HepG2 (cell line): Measurements from ENCODE around the gene GRIN3B. TPM values are rescaled to one million over a fixed set of nuclear protein-coding genes. Genes with fewer than 3 reads are reported as not detected.

Experiments
- ATF7 ChIP-seq, 2 experiments: fragments of 450-650 bp in 1 of 2; sonication (generic) in 1 of 2; formaldehyde crosslinking in 1 of 2; IDR thresholded peaks; 2 replicates each; pipeline versions ENCODE4 v1.4.0 to v1.6.1; 2016 to 2020; ENCODE audit warnings: antibody characterized with exemption in 1 of 2, mild to moderate bottlenecking in 1 of 2, missing genetic modification reagents in 1 of 2
- CHD4 ChIP-seq: fragments of 200-600 bp; sonication (generic); IDR thresholded peaks from 2 replicates; pipeline ENCODE4 v1.7.0; 2017; ENCODE audit warnings: mild to moderate bottlenecking, low read length, borderline replicate concordance
- ESRRA ChIP-seq: sonication (generic); formaldehyde crosslinking; IDR thresholded peaks from 2 replicates; pipeline ENCODE4 v1.5.1; 2020; ENCODE audit warnings: mild to moderate bottlenecking, low read depth, missing genetic modification reagents
- HMGXB4 ChIP-seq, 2 experiments: sonication (generic) in 1 of 2; formaldehyde crosslinking in 1 of 2; IDR thresholded peaks; 2 replicates each; pipeline versions ENCODE4 v1.4.0 to v1.6.1; 2018 to 2020; ENCODE audit warnings: missing genetic modification reagents in 2 of 2, borderline replicate concordance in 1 of 2, low read depth in 1 of 2, mild to moderate bottlenecking in 1 of 2, missing biosample characterization in 1 of 2
- HNRNPH1 ChIP-seq: fragments of 200-400 bp; formaldehyde crosslinking; optimal IDR thresholded peaks from 2 replicates; pipeline ENCODE3; 2017; ENCODE audit warnings: mild to moderate bottlenecking, low read depth, low read length
- SRSF1 ChIP-seq: fragments of 200-400 bp; formaldehyde crosslinking; optimal IDR thresholded peaks from 2 replicates; pipeline ENCODE3; 2017; ENCODE audit warnings: mild to moderate bottlenecking, low read depth, low read length, moderate library complexity
- XRCC5 ChIP-seq: fragments of 200-400 bp; formaldehyde crosslinking; optimal IDR thresholded peaks from 2 replicates; pipeline ENCODE3; 2017; ENCODE audit warnings: mild to moderate bottlenecking, low read length
- ZBTB34 ChIP-seq: sonication (generic); formaldehyde crosslinking; IDR thresholded peaks from 2 replicates; pipeline ENCODE4 v1.8.0; 2022; ENCODE audit warnings: mild to moderate bottlenecking, missing genetic modification reagents
- ZBTB4 ChIP-seq: sonication (generic); formaldehyde crosslinking; IDR thresholded peaks from 2 replicates; pipeline ENCODE4 v1.4.0; 2020; ENCODE audit warnings: missing genetic modification reagents, mild to moderate bottlenecking, borderline replicate concordance
- ZNF235 ChIP-seq: sonication (generic); formaldehyde crosslinking; IDR thresholded peaks from 2 replicates; pipeline ENCODE4 v1.8.1; 2023; ENCODE audit warnings: mild to moderate bottlenecking, missing genetic modification reagents, borderline replicate concordance
- ZNF317 ChIP-seq: sonication (generic); formaldehyde crosslinking; IDR thresholded peaks from 2 replicates; pipeline ENCODE4 v1.5.0; 2020; ENCODE audit warnings: mild to moderate bottlenecking, missing genetic modification reagents
- ZNF350 ChIP-seq: sonication (generic); formaldehyde crosslinking; IDR thresholded peaks from 2 replicates; pipeline ENCODE4 v1.4.0; 2020; ENCODE audit warnings: mild to moderate bottlenecking, low read depth, missing genetic modification reagents, borderline replicate concordance
- ZNF441 ChIP-seq: sonication (generic); formaldehyde crosslinking; IDR thresholded peaks from 2 replicates; pipeline ENCODE4 v1.7.0; 2021; ENCODE audit warnings: missing genetic modification reagents, borderline replicate concordance
- ZNF567 ChIP-seq: sonication (generic); formaldehyde crosslinking; IDR thresholded peaks from 2 replicates; pipeline ENCODE4 v1.8.1; 2023; ENCODE audit warnings: mild to moderate bottlenecking, missing genetic modification reagents, borderline replicate concordance
- ZNF709 ChIP-seq: sonication (generic); formaldehyde crosslinking; IDR thresholded peaks from 2 replicates; pipeline ENCODE4 v1.5.0; 2020; ENCODE audit warnings: mild to moderate bottlenecking, missing genetic modification reagents
- ZNF83 ChIP-seq: sonication (generic); formaldehyde crosslinking; IDR thresholded peaks from 2 replicates; pipeline ENCODE4 v1.4.0; 2020; ENCODE audit warnings: missing genetic modification reagents, mild to moderate bottlenecking, borderline replicate concordance
- polyA plus RNA-seq, 8 experiments: library from polyadenylated mRNA; depleted of rRNA in 3 of 8; stranded (reverse) in 7 of 8; unstranded in 1 of 8; fragments of >200 nt; fragmentation: Illumina TruSeq in 4 of 8; extraction: Trizol in 4 of 8; gene quantifications; 2 replicates each; pipeline versions ENCODE4 v1.2.1 to v1.2.3, GENCODE V29; 2011 to 2016; ENCODE audit warnings: low read depth in 4 of 8, missing spikeins in 1 of 8, mixed read lengths in 1 of 8; ENCODE audit not compliant: insufficient read depth in 1 of 8
- total RNA-seq, 5 experiments: library from RNA; depleted of rRNA; stranded (reverse); fragments of >200 nt; fragmentation: Illumina TruSeq; extraction: Trizol; gene quantifications; 2 replicates each; pipeline ENCODE4 v1.2.3, GENCODE V29; 2016; ENCODE audit warnings: low read depth in 1 of 5

GRIN3B gene
- total and polyA plus RNA-seq, 2 of the 13 experiments (the other 11 are each of a cell fraction or from before 2014, with no cell fraction given): 0.07 to 0.20 TPM

- TF ChIP-seq ESRRA (CRISPR knock-in tag) (peak; percentile 100), ZNF235 (peak; percentile 65; the same call in 1 of the 2 replicates), ZBTB4 (CRISPR knock-in tag) (peak; percentile 94), ZNF567 (peak; percentile 90), HMGXB4 (CRISPR knock-in tag; IDR thresholded peaks at IDR 0.05; ENCODE audit: borderline replicate concordance in 1 of 2, low read depth in 1 of 2) (peak in 1 of 2 experiments; percentile 41; a peak in 2 of 4 replicates), ZBTB34 (CRISPR knock-in tag) (0 out of 2 replicates have a peak, but pooled peaks have one; percentile 39), ZNF83 (0 out of 2 replicates have a peak, but pooled peaks have one; percentile 77), ZNF441 (CRISPR knock-in tag) (no peak; the same call in 1 of the 2 replicates), HNRNPH1 (no peak), SRSF1 (peak; percentile 99), ZNF709 (peak; percentile 69; the same call in 1 of the 2 replicates), ZNF350 (CRISPR knock-in tag) (peak; percentile 98), ATF7 (IDR thresholded peaks at IDR 0.05) (no peak), ATF7 (CRISPR knock-in tag; IDR thresholded peaks at IDR 0.05) (0 out of 2 replicates have a peak, but pooled peaks have one; percentile 39), CHD4 (peak; percentile 87; the same call in 1 of the 2 replicates), XRCC5 (peak; percentile 77), ZNF317 (0 out of 2 replicates have a peak, but pooled peaks have one; percentile 71)
Observed at GRCh38 chr19:952680-953444, 47.4 kb upstream of the GRIN3B start (continued).
